Kidney epithelial cell (primary cell): ENCODE data around the gene PROX1. TPM values are rescaled to one million over a fixed set of nuclear protein-coding genes. Genes with fewer than 3 reads are reported as not detected.

Experiments
- DNase-seq: peaks from one replicate; pipeline ENCODE4 v3.0.0-alpha.2; 2010; ENCODE audit warnings: low read depth
- H3K27me3 ChIP-seq: 2 replicates; pipeline ENCODE4 v1.6.0; 2011; ENCODE audit warnings: low read length; ENCODE audit not compliant: control insufficient read depth, insufficient read depth
- H3K36me3 ChIP-seq: 2 replicates; pipeline ENCODE4 v1.5.1; 2011; ENCODE audit warnings: low read length; ENCODE audit not compliant: control insufficient read depth, insufficient read depth
- H3K4me3 ChIP-seq: 2 replicates; pipeline ENCODE4 v1.5.1; 2011; ENCODE audit warnings: low read depth, mild to moderate bottlenecking, control low read depth, low read length
- total RNA-seq: library from RNA; depleted of rRNA; stranded (reverse); fragments of >200 nt; gene quantifications from 2 replicates; pipeline ENCODE4 v1.2.3, GENCODE V29; 2015
- TF ChIP-seq, protein P1 (sequence below): IDR thresholded peaks from 2 replicates; pipeline ENCODE4 v1.5.1; 2011; ENCODE audit warnings: mild to moderate bottlenecking, moderate library complexity, low read length, control low read depth, inconsistent platforms; ENCODE audit not compliant: insufficient read depth, poor library complexity, severe bottlenecking

The PROX1 gene
- total RNA-seq, 1 donor from 2014 or later, result 0.88 TPM

GRCh38 chr1:214014730-214015129 is 27.0 kb downstream of the PROX1 start:
- no peak overlapping the region for H3K4me3 ChIP-seq
- peaks cover 3% of the 10 kb centered on the region for H3K27me3 ChIP-seq
- TF ChIP-seq, protein P1, sequence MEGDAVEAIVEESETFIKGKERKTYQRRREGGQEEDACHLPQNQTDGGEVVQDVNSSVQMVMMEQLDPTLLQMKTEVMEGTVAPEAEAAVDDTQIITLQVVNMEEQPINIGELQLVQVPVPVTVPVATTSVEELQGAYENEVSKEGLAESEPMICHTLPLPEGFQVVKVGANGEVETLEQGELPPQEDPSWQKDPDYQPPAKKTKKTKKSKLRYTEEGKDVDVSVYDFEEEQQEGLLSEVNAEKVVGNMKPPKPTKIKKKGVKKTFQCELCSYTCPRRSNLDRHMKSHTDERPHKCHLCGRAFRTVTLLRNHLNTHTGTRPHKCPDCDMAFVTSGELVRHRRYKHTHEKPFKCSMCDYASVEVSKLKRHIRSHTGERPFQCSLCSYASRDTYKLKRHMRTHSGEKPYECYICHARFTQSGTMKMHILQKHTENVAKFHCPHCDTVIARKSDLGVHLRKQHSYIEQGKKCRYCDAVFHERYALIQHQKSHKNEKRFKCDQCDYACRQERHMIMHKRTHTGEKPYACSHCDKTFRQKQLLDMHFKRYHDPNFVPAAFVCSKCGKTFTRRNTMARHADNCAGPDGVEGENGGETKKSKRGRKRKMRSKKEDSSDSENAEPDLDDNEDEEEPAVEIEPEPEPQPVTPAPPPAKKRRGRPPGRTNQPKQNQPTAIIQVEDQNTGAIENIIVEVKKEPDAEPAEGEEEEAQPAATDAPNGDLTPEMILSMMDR, result no peak
- DNase-seq, result no peak
- H3K36me3 ChIP-seq, result no peaks in the 10 kb centered on the region

DNA sequence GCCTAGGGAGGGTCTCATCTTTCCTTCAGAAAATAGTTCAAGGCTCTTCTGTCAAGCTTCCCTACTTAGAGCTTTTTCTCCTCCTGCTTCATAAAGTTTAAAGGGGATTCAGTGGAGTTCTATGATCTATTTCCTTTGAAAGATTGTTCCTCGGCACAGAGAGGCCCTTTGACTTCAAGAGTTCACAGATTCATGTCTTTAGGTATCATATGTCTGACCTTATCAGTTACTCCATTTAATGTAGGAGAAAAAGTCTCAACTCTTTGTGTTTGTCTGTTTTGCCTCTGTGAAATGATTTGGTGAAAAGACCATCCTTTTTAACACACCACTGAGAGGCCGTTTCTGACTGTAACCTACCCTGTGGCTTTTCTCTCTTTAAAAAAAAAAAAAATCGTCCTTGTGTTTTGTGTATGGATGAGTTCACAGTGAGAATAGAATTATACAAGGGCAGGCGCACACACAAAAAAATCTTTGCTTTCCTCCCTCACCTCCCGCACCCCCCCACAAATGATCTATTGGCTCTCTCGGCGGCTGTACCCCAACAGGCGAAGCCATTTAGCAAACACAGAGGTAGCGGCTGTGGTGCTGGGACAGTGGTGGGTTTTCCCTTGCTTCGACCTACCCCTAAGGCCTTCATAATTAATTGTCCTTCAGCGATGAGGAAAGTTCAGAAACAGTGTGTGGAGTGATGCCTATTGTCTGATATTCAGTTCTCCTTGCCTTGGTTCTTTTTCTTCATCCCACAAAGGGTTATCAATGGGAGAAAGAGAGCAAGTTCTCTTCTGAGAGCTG is 29.6 kb downstream of the PROX1 start:
- no peak for DNase-seq
- Histone ChIP-seq H3K27me3 (peaks cover 3% of the 10 kb centered on the region), H3K36me3 (no peaks in the 10 kb centered on the region), H3K4me3 (no peak overlapping the region)
- TF ChIP-seq, protein P1, result no peak

DNA sequence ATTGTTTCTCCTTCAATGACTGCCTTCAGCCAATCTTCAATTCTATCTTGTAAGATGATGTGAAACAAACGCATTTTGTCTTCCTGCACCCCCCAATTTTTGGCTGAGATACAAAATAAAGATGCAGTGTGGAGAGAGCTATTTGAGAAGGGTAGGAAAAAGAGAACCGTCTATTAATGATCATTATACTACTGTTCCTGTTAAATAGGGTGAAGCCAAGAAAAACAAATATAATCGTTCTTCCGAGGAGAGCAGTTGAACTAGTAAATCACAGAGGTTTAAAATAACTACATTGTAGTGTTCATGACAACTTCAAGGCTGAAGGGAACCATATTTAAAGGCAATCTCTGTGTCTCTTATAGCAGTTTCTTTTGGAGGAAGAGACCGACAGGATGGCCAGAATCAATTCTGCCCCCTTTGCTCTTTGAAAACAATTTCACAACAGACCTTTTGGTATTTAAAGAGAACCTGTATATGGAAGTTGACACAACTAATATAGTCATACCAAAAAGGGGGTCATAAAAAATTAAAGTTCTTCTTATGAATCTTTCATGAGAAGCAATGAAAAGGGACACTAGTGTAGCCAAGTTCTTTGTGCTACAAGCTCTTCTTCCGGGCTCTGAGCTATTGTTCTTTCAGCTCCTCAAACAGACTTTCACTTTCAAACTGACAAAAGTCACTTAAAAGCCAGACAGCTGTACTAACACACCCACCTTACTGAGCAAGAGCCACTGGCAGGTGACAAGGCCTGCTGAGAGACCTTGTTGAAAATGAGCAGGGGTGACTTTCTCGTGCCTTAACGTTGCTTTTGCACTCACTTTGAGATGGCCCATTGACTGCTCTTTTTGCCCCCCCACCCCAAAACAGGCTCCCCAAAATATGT is 30.9 kb downstream of the PROX1 start:
- H3K4me3 ChIP-seq, result no peak overlapping the region
- H3K27me3 ChIP-seq, result peaks cover 3% of the 10 kb centered on the region
- no peak for DNase-seq
- TF ChIP-seq, protein P1, result no peak
- H3K36me3 ChIP-seq, result no peaks in the 10 kb centered on the region

DNA sequence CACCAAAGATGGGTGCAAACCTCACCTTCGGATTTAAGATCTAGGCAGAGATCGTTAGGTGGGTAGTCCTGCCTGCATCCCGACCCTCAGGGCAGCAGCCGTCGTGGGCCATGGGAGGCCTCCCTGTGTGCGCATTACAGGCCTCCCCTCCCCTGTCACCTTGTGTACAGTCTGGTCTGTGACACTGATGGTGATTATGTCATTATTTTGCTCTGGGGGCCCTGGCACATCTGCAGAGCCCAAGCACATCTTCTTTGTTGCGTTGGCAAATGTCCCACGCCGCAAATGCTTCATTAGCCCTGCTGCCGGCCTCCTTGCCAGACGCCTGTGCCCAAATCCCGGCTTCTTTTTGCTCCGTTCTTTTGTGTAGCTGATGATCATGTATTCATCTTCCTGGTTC is 31.7 kb downstream of the PROX1 start:
- peaks cover 3% of the 10 kb centered on the region for H3K27me3 ChIP-seq
- TF ChIP-seq, protein P1, result no peak
- H3K36me3 ChIP-seq, result no peaks in the 10 kb centered on the region
- no peak for DNase-seq
- no peak overlapping the region for H3K4me3 ChIP-seq

DNA sequence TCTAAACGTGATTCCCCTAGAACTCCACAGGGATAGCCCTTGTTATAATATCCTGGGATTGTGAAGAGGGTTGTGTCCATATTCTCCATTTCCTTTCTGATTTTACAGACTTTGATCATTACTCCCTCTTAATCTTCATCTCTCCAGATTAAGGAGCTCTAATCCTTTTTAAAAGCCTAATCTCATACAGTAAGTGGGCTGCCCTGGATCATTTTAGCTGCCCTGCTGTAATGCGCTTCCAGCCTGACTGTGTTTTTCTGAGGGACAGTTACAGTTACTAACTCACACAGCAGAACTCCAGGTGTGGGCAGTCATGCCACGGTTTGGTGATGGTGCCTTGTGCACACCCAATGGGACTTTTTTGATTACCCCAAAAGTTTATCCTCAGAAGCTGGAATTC is 33.5 kb downstream of the PROX1 start:
- H3K27me3 ChIP-seq, result peaks cover 3% of the 10 kb centered on the region
- no peak for DNase-seq

More for the DNA sequence above, 33.5 kb downstream of the PROX1 start:
- H3K4me3 ChIP-seq, result no peak overlapping the region
- TF ChIP-seq, protein P1, result no peak
- H3K36me3 ChIP-seq, result no peaks in the 10 kb centered on the region
